ENCODE measurements around the gene TNRC18.

GRCh38 chr7:5443678-5444077 is 20.0 kb upstream of the TNRC18 start:
- no peak for TF ChIP-seq CTCF (IDR thresholded peaks at IDR 0.05; ENCODE audit: poor library complexity)
- no peak for TF ChIP-seq EZH2phosphoT487 (IDR thresholded peaks at IDR 0.05; ENCODE audit: low read depth, severe bottlenecking, unreplicated experiment)
- TF ChIP-seq EZH2 (IDR thresholded peaks at IDR 0.05; ENCODE audit: borderline replicate concordance), result no peak
